Astrocyte (in vitro differentiated cells and primary cell): ENCODE data around the gene IP6K3. TPM values are rescaled to one million over a fixed set of nuclear protein-coding genes. Genes with fewer than 3 reads are reported as not detected.

Experiments
- DNase-seq: peaks from one replicate; pipeline ENCODE4 v3.0.0-alpha.2; 2010; ENCODE audit warnings: low read depth
- FAIRE-seq: peaks from 2 replicates; lab custom pipeline; 2011; peaks lifted over from hg19 to GRCh38; lab: Jason Lieb, UNC
- H2AFZ ChIP-seq: 2 replicates; pipeline ENCODE4 v1.6.0; 2012; ENCODE audit warnings: low read depth, low read length, inconsistent platforms
- H3K27ac ChIP-seq: 2 replicates; pipeline ENCODE4 v1.5.1; 2011; ENCODE audit warnings: low read depth, low read length, inconsistent platforms
- H3K27me3 ChIP-seq: 2 replicates; pipeline ENCODE4 v1.6.0; 2011; ENCODE audit warnings: low read length, inconsistent platforms; ENCODE audit not compliant: insufficient read depth
- H3K36me3 ChIP-seq: 2 replicates; pipeline ENCODE4 v1.5.1; 2011; ENCODE audit warnings: low read length, inconsistent platforms; ENCODE audit not compliant: insufficient read depth
- H3K4me1 ChIP-seq: 2 replicates; pipeline ENCODE4 v1.5.1; 2011; ENCODE audit warnings: low read length, inconsistent platforms; ENCODE audit not compliant: insufficient read depth
- H3K4me2 ChIP-seq: 2 replicates; pipeline ENCODE4 v1.6.0; 2012; ENCODE audit warnings: low read length, inconsistent platforms
- H3K4me3 ChIP-seq: 2 replicates; pipeline ENCODE4 v1.5.1; 2011; ENCODE audit warnings: low read depth, mild to moderate bottlenecking, low read length, inconsistent platforms; ENCODE audit not compliant: insufficient read depth
- H3K79me2 ChIP-seq: 2 replicates; pipeline ENCODE4 v1.6.0; 2012; ENCODE audit warnings: mild to moderate bottlenecking, low read length, inconsistent platforms; ENCODE audit not compliant: insufficient read depth
- H3K9ac ChIP-seq: 2 replicates; pipeline ENCODE4 v1.6.0; 2012; ENCODE audit warnings: mild to moderate bottlenecking, low read length, inconsistent platforms
- H3K9me3 ChIP-seq: 2 replicates; pipeline ENCODE4 v1.5.1; 2012; ENCODE audit warnings: low read depth, mild to moderate bottlenecking, low read length, inconsistent platforms; ENCODE audit not compliant: insufficient read depth
- H4K20me1 ChIP-seq: 2 replicates; pipeline ENCODE4 v1.6.0; 2012; ENCODE audit warnings: low read length, inconsistent platforms; ENCODE audit not compliant: insufficient read depth
- H3K27ac Mint-ChIP-seq: one replicate; pipeline ENCODE4 v1.8.0; 2021; ENCODE audit warnings: mild to moderate bottlenecking, mixed read lengths; ENCODE audit not compliant: unreplicated experiment
- H3K27me3 Mint-ChIP-seq: one replicate; pipeline ENCODE4 v1.8.0; 2021; ENCODE audit warnings: low read depth, mixed read lengths; ENCODE audit not compliant: unreplicated experiment
- H3K36me3 Mint-ChIP-seq: one replicate; pipeline ENCODE4 v1.8.0; 2021; ENCODE audit warnings: low read depth, mixed read lengths; ENCODE audit not compliant: unreplicated experiment
- H3K4me1 Mint-ChIP-seq: one replicate; pipeline ENCODE4 v1.8.0; 2021; ENCODE audit warnings: low read depth, mixed read lengths; ENCODE audit not compliant: unreplicated experiment
- H3K4me3 Mint-ChIP-seq: one replicate; pipeline ENCODE4 v1.8.0; 2021; ENCODE audit warnings: mild to moderate bottlenecking, moderate library complexity, mixed read lengths; ENCODE audit not compliant: unreplicated experiment
- H3K9me3 Mint-ChIP-seq: one replicate; pipeline ENCODE4 v1.8.0; 2021; ENCODE audit warnings: mild to moderate bottlenecking, mixed read lengths; ENCODE audit not compliant: unreplicated experiment
- CTCF ChIP-seq: IDR thresholded peaks from 2 replicates; pipeline ENCODE4 v1.5.1; 2011; ENCODE audit warnings: low read depth, mild to moderate bottlenecking, inconsistent platforms, low read length, moderate library complexity; ENCODE audit not compliant: insufficient read depth
- EZH2 ChIP-seq: IDR thresholded peaks from 2 replicates; pipeline ENCODE4 v1.6.1; 2012; ENCODE audit warnings: mild to moderate bottlenecking, low read length, inconsistent platforms; ENCODE audit not compliant: insufficient read depth
- total RNA-seq: library from RNA; stranded (reverse); gene quantifications from 2 replicates; pipeline ENCODE4 v1.2.1, GENCODE V29; 2021

Gene IP6K3
- total RNA-seq, 1 donor from 2014 or later: 4.6 TPM

- Mint-ChIP-seq H3K27ac (no peak overlapping the region), H3K9me3 (peaks cover 7% of the 10 kb centered on the region), H3K36me3 (peaks cover 3% of the 10 kb centered on the region), H3K27me3 (peaks cover 22% of the 10 kb centered on the region), H3K4me1 (peaks cover 27% of the 10 kb centered on the region), H3K4me3 (no peak overlapping the region)
- Histone ChIP-seq H3K27ac (no peak overlapping the region), H3K4me1 (peaks cover 25% of the 10 kb centered on the region), H3K9me3 (peaks cover 4% of the 10 kb centered on the region), H3K36me3 (no peaks in the 10 kb centered on the region), H4K20me1 (no peaks in the 10 kb centered on the region), H3K4me3 (no peak overlapping the region), H3K4me2 (no peak overlapping the region), H2AFZ (no peak overlapping the region), H3K79me2 (no peaks in the 10 kb centered on the region), H3K9ac (no peak overlapping the region), H3K27me3 (no peaks in the 10 kb centered on the region)
- no peak for DNase-seq
- TF ChIP-seq EZH2 (no peak), CTCF (no peak)
- FAIRE-seq: no peak
Observed at GRCh38 chr6:33766921-33767907, 20.5 kb upstream of the IP6K3 start.

- FAIRE-seq: no peak
- Mint-ChIP-seq H3K27ac (peak overlapping the region; percentile 26), H3K4me3 (no peak overlapping the region), H3K4me1 (peaks cover 14% of the 10 kb centered on the region), H3K27me3 (peaks cover 24% of the 10 kb centered on the region), H3K9me3 (peaks cover 7% of the 10 kb centered on the region), H3K36me3 (peaks cover 3% of the 10 kb centered on the region)
- no peak overlapping the region for H3K9ac ChIP-seq
- H3K27me3 ChIP-seq: no peaks in the 10 kb centered on the region
- no peak overlapping the region for H3K4me3 ChIP-seq
- no peak for DNase-seq
- H3K4me2 ChIP-seq: no peak overlapping the region
- H3K4me1 ChIP-seq: peaks cover 8% of the 10 kb centered on the region
- no peak for TF ChIP-seq CTCF
- no peak overlapping the region for H3K27ac ChIP-seq
- no peak overlapping the region for H2AFZ ChIP-seq
- H4K20me1 ChIP-seq: no peaks in the 10 kb centered on the region
- peaks cover 4% of the 10 kb centered on the region for H3K9me3 ChIP-seq
- H3K79me2 ChIP-seq: no peaks in the 10 kb centered on the region
- no peaks in the 10 kb centered on the region for H3K36me3 ChIP-seq
Observed at GRCh38 chr6:33765368-33765767, 18.7 kb upstream of the IP6K3 start.

- Mint-ChIP-seq H3K4me1 (peaks cover 7% of the 10 kb centered on the region), H3K36me3 (peaks cover 3% of the 10 kb centered on the region), H3K27ac (no peak overlapping the region), H3K9me3 (peaks cover 7% of the 10 kb centered on the region), H3K27me3 (peaks cover 24% of the 10 kb centered on the region), H3K4me3 (no peak overlapping the region)
- DNase-seq (no peak), FAIRE-seq (no peak)
- TF ChIP-seq CTCF (no peak), EZH2 (no peak)
- Histone ChIP-seq H4K20me1 (no peaks in the 10 kb centered on the region), H3K9me3 (peaks cover 4% of the 10 kb centered on the region), H3K4me3 (no peak overlapping the region), H2AFZ (no peak overlapping the region), H3K27me3 (no peaks in the 10 kb centered on the region), H3K79me2 (no peaks in the 10 kb centered on the region), H3K36me3 (no peaks in the 10 kb centered on the region), H3K4me1 (no peaks in the 10 kb centered on the region), H3K4me2 (no peak overlapping the region), H3K27ac (no peak overlapping the region), H3K9ac (no peak overlapping the region)
Observed at GRCh38 chr6:33764036-33764435, 17.3 kb upstream of the IP6K3 start.
